Kidney (tissue), 14 donors: ENCODE data around the gene GPC5. TPM values are rescaled to one million over a fixed set of nuclear protein-coding genes. Genes with fewer than 3 reads are reported as not detected.

ENCODE experiments used
- DNase-seq, 5 donors: peaks; one replicate each; pipeline ENCODE4 v3.0.0-alpha.2; 2013 to 2020
- FAIRE-seq: peaks from 2 replicates; lab custom pipeline; 2012; peaks lifted over from hg19 to GRCh38; lab: Jason Lieb, UNC
- H3K27ac ChIP-seq, 2 donors: one replicate each; pipeline ENCODE4 v1.7.0; 2013; ENCODE audit warnings: low read depth in 2 of 2, low read length in 2 of 2, inconsistent platforms in 1 of 2
- H3K27me3 ChIP-seq: one replicate; pipeline ENCODE4 v1.7.1; 2013; ENCODE audit warnings: low read length, inconsistent platforms; ENCODE audit not compliant: control insufficient read depth, insufficient read depth
- H3K36me3 ChIP-seq, 3 donors: one replicate each; pipeline versions ENCODE4 v1.7.0 to v1.7.1; 2013; ENCODE audit warnings: low read length in 3 of 3, control low read depth in 1 of 3, inconsistent platforms in 1 of 3; ENCODE audit not compliant: insufficient read depth in 3 of 3, control insufficient read depth in 2 of 3
- H3K4me1 ChIP-seq, 3 donors: one replicate each; pipeline versions ENCODE4 v1.7.0 to v1.7.1; 2013; ENCODE audit warnings: low read length in 3 of 3, inconsistent platforms in 1 of 3, low read depth in 1 of 3; ENCODE audit not compliant: control insufficient read depth in 2 of 3, insufficient read depth in 2 of 3
- H3K4me3 ChIP-seq, 3 donors: one replicate each; pipeline versions ENCODE4 v1.7.0 to v1.8.1; 2013; ENCODE audit warnings: low read length in 3 of 3, control low read depth in 1 of 3, inconsistent platforms in 1 of 3
- H3K9ac ChIP-seq, 3 donors: one replicate each; pipeline versions ENCODE4 v1.7.0 to v1.7.1; 2013; ENCODE audit warnings: low read length in 3 of 3, control low read depth in 1 of 3, inconsistent platforms in 1 of 3
- H3K9me3 ChIP-seq, 3 donors: one replicate each; pipeline versions ENCODE4 v1.7.0 to v1.7.1; 2013; ENCODE audit warnings: low read length in 3 of 3, control low read depth in 1 of 3, inconsistent platforms in 1 of 3; ENCODE audit not compliant: control insufficient read depth in 2 of 3, insufficient read depth in 1 of 3
- CTCF ChIP-seq: IDR thresholded peaks from 3 replicates; pipeline ENCODE4 v1.5.1; 2012; ENCODE audit warnings: mild to moderate bottlenecking, moderate library complexity, borderline replicate concordance; ENCODE audit not compliant: insufficient read depth; ENCODE audit errors: extremely low read depth
- intact Hi-C: fragments of 100-400 bp; cut with DNase I; formaldehyde crosslinking; loops from one replicate; pipeline ENCODE4 v1.11.1; 2022
- polyA plus RNA-seq: library from polyadenylated mRNA; stranded (reverse); fragments of 350-450 nt; fragmentation: Illumina TruSeq; extraction: RNeasy Lipid Tissue Mini Kit (QIAGEN cat#74804); gene quantifications from one replicate; pipeline ENCODE4 v1.2.3, GENCODE V29; 2014; ENCODE audit warnings: low read depth, low replicate concordance; ENCODE audit not compliant: insufficient read depth
- total RNA-seq: library from RNA; stranded (reverse); fragmentation: NEBNext Ultra II Directional; extraction: Animal tissue kit (Norgen Biotek cat#: 25700); gene quantifications from one replicate; pipeline ENCODE4 v1.2.1, GENCODE V29; 2021
- donor health status: control.
- donor health status: control.
- donor health status: control.
- donor health status: control.
- donor health status: control.
- donor health status: DM: yes; HTN: yes; CAD: no.
- donor health status: Normal renal cell carcinoma (clear cell type).

Gene GPC5
- total and polyA plus RNA-seq, 2 donors from 2014 or later = 0.47 to 6.8 TPM

GRCh38 chr13:91375116-91375729, 23.2 kb upstream of the GPC5 start:
- Histone ChIP-seq H3K4me1 (no peaks in the 10 kb centered on the region), H3K36me3 (no peaks in the 10 kb centered on the region), H3K9ac (no peak overlapping the region), H3K27ac (no peak overlapping the region), H3K9me3 (no peaks in the 10 kb centered on the region), H3K27me3 (no peaks in the 10 kb centered on the region), H3K4me3 (no peak overlapping the region)
- FAIRE-seq (no peak), DNase-seq (no peak)
- TF ChIP-seq CTCF = peak; percentile 25
- intact Hi-C loops = no loop called here

GRCh38 chr13:91381371-91381770, 17.1 kb upstream of the GPC5 start:
- Histone ChIP-seq H3K4me1 (no peaks in the 10 kb centered on the region), H3K9ac (no peak overlapping the region), H3K36me3 (no peaks in the 10 kb centered on the region), H3K27ac (no peak overlapping the region), H3K27me3 (no peaks in the 10 kb centered on the region), H3K4me3 (no peak overlapping the region), H3K9me3 (no peaks in the 10 kb centered on the region)
- intact Hi-C loops = no loop called here
- peak; percentile 20 for TF ChIP-seq CTCF
- DNase-seq (peak in 3 of 5 donors; percentile 34 to 67 (median 59)), FAIRE-seq (no peak)

DNA sequence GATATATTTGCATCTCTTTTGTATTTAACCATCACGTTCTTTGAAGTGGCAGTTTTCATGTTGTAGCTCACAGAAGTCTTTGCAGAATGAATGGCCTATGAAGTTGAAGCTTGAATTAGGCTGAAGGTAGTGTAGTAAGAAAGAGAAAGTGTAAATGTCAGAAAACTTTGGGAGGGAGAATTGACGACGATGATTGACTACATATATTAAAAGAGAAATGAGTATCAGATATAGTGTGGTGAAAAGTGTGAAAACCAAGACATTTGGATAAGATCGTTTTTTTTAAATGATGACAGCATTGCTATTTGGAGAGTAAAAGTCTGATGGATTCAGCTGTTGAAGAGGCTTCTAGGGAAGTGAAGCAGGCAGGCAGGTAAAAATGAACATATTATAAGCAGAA, 14.6 kb upstream of the GPC5 start:
- H3K36me3 ChIP-seq = no peaks in the 10 kb centered on the region
- H3K27ac ChIP-seq = no peak overlapping the region
- TF ChIP-seq CTCF = no peak
- intact Hi-C loops = no loop called here
- H3K27me3 ChIP-seq = no peaks in the 10 kb centered on the region
- FAIRE-seq = no peak
- no peaks in the 10 kb centered on the region for H3K9me3 ChIP-seq
- DNase-seq = no peak
- no peaks in the 10 kb centered on the region for H3K4me1 ChIP-seq
- no peak overlapping the region for H3K4me3 ChIP-seq
- H3K9ac ChIP-seq = no peak overlapping the region

- Histone ChIP-seq H3K4me1 (no peaks in the 10 kb centered on the region), H3K4me3 (no peak overlapping the region), H3K27ac (no peak overlapping the region), H3K36me3 (no peaks in the 10 kb centered on the region), H3K9me3 (no peaks in the 10 kb centered on the region), H3K27me3 (no peaks in the 10 kb centered on the region), H3K9ac (no peak overlapping the region)
- intact Hi-C loops = no loop called here
- no peak for DNase-seq
- no peak for FAIRE-seq
- TF ChIP-seq CTCF = no peak
Measured at GRCh38 chr13:91384896-91385295, 13.5 kb upstream of the GPC5 start.
